ENCODE results near the gene TOMM6.
A peak's percentile ranks its signal among the peaks of the same experiment; 100 is the strongest.

TOMM6 gene

GRCh38 chr6:41777551-41778285 is 9.8 kb upstream of the TOMM6 start:
- Histone ChIP-seq H3K79me1 (replicated peaks; ENCODE audit: low read length, poor library complexity, severe bottlenecking) (peaks cover 14% of the 10 kb centered on the region), H3K4me3 (ENCODE audit: insufficient read depth in 1 of 2, low read depth in 1 of 2, low read length in 2 of 2) (no peak overlapping the region), H3K14ac (ENCODE audit: low read length in 2 of 2) (no peak overlapping the region), H3K4ac (ENCODE audit: low read depth in 1 of 2, low read length in 2 of 2) (no peak overlapping the region), H3K4me2 (ENCODE audit: low read length, poor library complexity, severe bottlenecking) (no peak overlapping the region), H2AFZ (ENCODE audit: low read depth, low read length) (no peak overlapping the region), H3K9me3 (ENCODE audit: control insufficient read depth, low read length) (no peaks in the 10 kb centered on the region), H3K27me3 (ENCODE audit: control insufficient read depth in 1 of 2, insufficient read depth in 1 of 2, low read length in 2 of 2) (no peaks in the 10 kb centered on the region), H2BK120ac (ENCODE audit: low read depth, low read length) (no peak overlapping the region), H2BK12ac (ENCODE audit: low read length in 2 of 2) (no peak overlapping the region), H3K4me1 (ENCODE audit: control insufficient read depth, insufficient read depth, low read depth, low read length) (peaks cover 16% of the 10 kb centered on the region), H3K27ac (ENCODE audit: low read length, poor library complexity, severe bottlenecking) (no peak overlapping the region), H3K9ac (ENCODE audit: low read length) (peak overlapping the region; percentile 92), H3K18ac (ENCODE audit: low read depth in 1 of 2, low read length in 2 of 2) (no peak overlapping the region), H4K91ac (ENCODE audit: low read length) (no peak overlapping the region), H2BK5ac (ENCODE audit: low read depth, low read length, poor library complexity, severe bottlenecking) (no peak overlapping the region), H2BK15ac (ENCODE audit: low read depth, poor library complexity, severe bottlenecking) (no peak overlapping the region), H3K23ac (ENCODE audit: low read length in 2 of 2) (no peak overlapping the region), H2AK5ac (ENCODE audit: low read length, severe bottlenecking) (no peak overlapping the region), H3K36me3 (ENCODE audit: control insufficient read depth in 1 of 2, insufficient read depth in 2 of 2, low read depth in 1 of 2, low read length in 2 of 2) (peaks cover 30 to 35% of the 10 kb centered on the region in 2 experiments), H4K8ac (ENCODE audit: low read length) (no peak overlapping the region)
- WGBS, result 90% methylated on average over 5 of the region's 5 CpGs
- DNase-seq, result no peak

- Histone ChIP-seq H2AK5ac (ENCODE audit: low read length, severe bottlenecking) (no peak overlapping the region), H3K27me3 (ENCODE audit: control insufficient read depth in 1 of 2, insufficient read depth in 1 of 2, low read length in 2 of 2) (no peaks in the 10 kb centered on the region), H3K23ac (ENCODE audit: low read length in 2 of 2) (peak overlapping the region in 1 of 2 experiments; percentile 36), H3K4me3 (ENCODE audit: insufficient read depth in 1 of 2, low read depth in 1 of 2, low read length in 2 of 2) (peak overlapping the region in 1 of 2 experiments; percentile 94), H3K4me1 (ENCODE audit: control insufficient read depth, insufficient read depth, low read depth, low read length) (peaks cover 16% of the 10 kb centered on the region), H3K14ac (ENCODE audit: low read length in 2 of 2) (no peak overlapping the region), H3K18ac (ENCODE audit: low read depth in 1 of 2, low read length in 2 of 2) (no peak overlapping the region), H3K4ac (ENCODE audit: low read depth in 1 of 2, low read length in 2 of 2) (peak overlapping the region in 1 of 2 experiments; percentile 35), H3K4me2 (ENCODE audit: low read length, poor library complexity, severe bottlenecking) (peak overlapping the region; percentile 88), H3K79me1 (replicated peaks; ENCODE audit: low read length, poor library complexity, severe bottlenecking) (peaks cover 16% of the 10 kb centered on the region), H3K36me3 (ENCODE audit: control insufficient read depth in 1 of 2, insufficient read depth in 2 of 2, low read depth in 1 of 2, low read length in 2 of 2) (peaks cover 22 to 33% of the 10 kb centered on the region in 2 experiments), H4K91ac (ENCODE audit: low read length) (no peak overlapping the region), H3K27ac (ENCODE audit: low read length, poor library complexity, severe bottlenecking) (no peak overlapping the region), H2BK15ac (ENCODE audit: low read depth, poor library complexity, severe bottlenecking) (no peak overlapping the region), H3K9ac (ENCODE audit: low read length) (peak overlapping the region; percentile 92), H2BK12ac (ENCODE audit: low read length in 2 of 2) (no peak overlapping the region), H4K8ac (ENCODE audit: low read length) (no peak overlapping the region), H2AFZ (ENCODE audit: low read depth, low read length) (no peak overlapping the region), H3K9me3 (ENCODE audit: control insufficient read depth, low read length) (no peaks in the 10 kb centered on the region), H2BK120ac (ENCODE audit: low read depth, low read length) (no peak overlapping the region), H2BK5ac (ENCODE audit: low read depth, low read length, poor library complexity, severe bottlenecking) (no peak overlapping the region)
- WGBS, result 39% methylated on average over 6 of the region's 6 CpGs
- no peak for DNase-seq
Observed at GRCh38 chr6:41778895-41779294, 8.6 kb upstream of the TOMM6 start.

- peak overlapping the region in 1 of 2 experiments; percentile 76 for H3K14ac ChIP-seq (ENCODE audit: low read length in 2 of 2)
- H3K9ac ChIP-seq (ENCODE audit: low read length), result peak overlapping the region; percentile 92
- H3K18ac ChIP-seq (ENCODE audit: low read depth in 1 of 2, low read length in 2 of 2), result peak overlapping the region in 1 of 2 experiments; percentile 46
- H3K4me3 ChIP-seq (ENCODE audit: insufficient read depth in 1 of 2, low read depth in 1 of 2, low read length in 2 of 2), result peak overlapping the region; percentile 64 to 94
- H2AFZ ChIP-seq (ENCODE audit: low read depth, low read length), result peak overlapping the region; percentile 33
- H3K27me3 ChIP-seq (ENCODE audit: control insufficient read depth in 1 of 2, insufficient read depth in 1 of 2, low read length in 2 of 2), result no peaks in the 10 kb centered on the region
- no peak overlapping the region for H2BK12ac ChIP-seq (ENCODE audit: low read length in 2 of 2)
- H3K79me1 ChIP-seq (replicated peaks; ENCODE audit: low read length, poor library complexity, severe bottlenecking), result peaks cover 18% of the 10 kb centered on the region
- H3K4me1 ChIP-seq (ENCODE audit: control insufficient read depth, insufficient read depth, low read depth, low read length), result peaks cover 16% of the 10 kb centered on the region
- H2BK15ac ChIP-seq (ENCODE audit: low read depth, poor library complexity, severe bottlenecking), result no peak overlapping the region
- no peak overlapping the region for H2BK120ac ChIP-seq (ENCODE audit: low read depth, low read length)
- no peak overlapping the region for H2BK5ac ChIP-seq (ENCODE audit: low read depth, low read length, poor library complexity, severe bottlenecking)
- peak; percentile 8 for DNase-seq
- no peak overlapping the region for H2AK5ac ChIP-seq (ENCODE audit: low read length, severe bottlenecking)
- no peak overlapping the region for H4K91ac ChIP-seq (ENCODE audit: low read length)
- H3K36me3 ChIP-seq (ENCODE audit: control insufficient read depth in 1 of 2, insufficient read depth in 2 of 2, low read depth in 1 of 2, low read length in 2 of 2), result peaks cover 18 to 29% of the 10 kb centered on the region in 2 experiments
- H4K8ac ChIP-seq (ENCODE audit: low read length), result peak overlapping the region; percentile 29
- H3K9me3 ChIP-seq (ENCODE audit: control insufficient read depth, low read length), result no peaks in the 10 kb centered on the region
- peak overlapping the region; percentile 88 for H3K4me2 ChIP-seq (ENCODE audit: low read length, poor library complexity, severe bottlenecking)
- H3K23ac ChIP-seq (ENCODE audit: low read length in 2 of 2), result peak overlapping the region in 1 of 2 experiments; percentile 11
- WGBS, result 4% methylated on average over 13 of the region's 16 CpGs
- H3K4ac ChIP-seq (ENCODE audit: low read depth in 1 of 2, low read length in 2 of 2), result peak overlapping the region in 1 of 2 experiments; percentile 35
- H3K27ac ChIP-seq (ENCODE audit: low read length, poor library complexity, severe bottlenecking), result no peak overlapping the region
Observed at GRCh38 chr6:41779336-41779735, 8.2 kb upstream of the TOMM6 start.

DNA sequence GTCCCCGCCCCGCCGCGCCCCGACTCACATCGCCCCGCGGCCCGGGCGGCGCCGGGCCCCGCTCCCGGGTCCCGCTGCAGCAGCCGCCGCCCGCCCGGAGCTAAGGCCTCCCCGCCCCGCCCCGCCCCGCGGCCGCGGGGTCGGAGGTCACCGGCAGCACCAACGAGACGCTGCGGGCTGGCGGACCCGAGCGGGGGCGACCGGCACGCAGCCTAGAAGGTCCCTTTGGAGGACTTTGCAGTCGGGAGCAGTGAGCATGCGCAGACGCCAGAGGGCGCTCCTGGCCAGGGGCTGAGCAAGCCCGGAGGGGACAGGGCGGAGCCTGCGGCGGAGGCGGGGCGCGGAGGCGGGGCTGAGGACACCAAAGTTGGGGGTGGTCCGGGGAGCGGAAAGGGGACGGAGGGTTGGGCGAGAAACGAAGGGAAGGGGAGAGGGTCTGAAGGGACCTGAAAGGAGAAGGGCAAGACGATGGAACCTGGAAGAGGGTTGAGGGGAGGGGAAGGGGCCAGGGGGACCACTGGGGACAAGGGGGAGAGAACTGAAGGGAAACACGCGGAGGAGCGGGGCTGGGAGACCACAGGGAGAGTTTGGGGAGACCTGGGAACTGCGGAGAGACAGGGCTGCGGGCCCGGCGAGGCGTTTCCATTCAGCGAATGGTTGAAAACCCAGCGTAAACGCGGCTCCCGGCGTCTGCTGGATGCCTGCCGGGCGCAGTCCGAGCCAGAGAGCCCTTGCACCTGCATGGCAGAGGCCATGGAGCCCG is 7.5 kb upstream of the TOMM6 start, which contains the start of gene FRS3:
TSS of gene FRS3 (minus strand) at position 113 of the 763 bp plus-strand sequence. CDS start 2,913 bp downstream, outside the sequence.
- H2AFZ ChIP-seq (ENCODE audit: low read depth, low read length), result peak within 1 kb of the TSS; percentile 68
- peaks cover 18% of the 10 kb centered on the region for H3K79me1 ChIP-seq (replicated peaks; ENCODE audit: low read length, poor library complexity, severe bottlenecking)
- no peak within 1 kb of the TSS for H4K91ac ChIP-seq (ENCODE audit: low read length)
- peak within 1 kb of the TSS; percentile 29 for H4K8ac ChIP-seq (ENCODE audit: low read length)
- H3K23ac ChIP-seq (ENCODE audit: low read length in 2 of 2), result peak within 1 kb of the TSS in 1 of 2 experiments; percentile 36
- peak within 1 kb of the TSS; percentile 92 for H3K9ac ChIP-seq (ENCODE audit: low read length)
- peak within 1 kb of the TSS in 1 of 2 experiments; percentile 76 for H3K14ac ChIP-seq (ENCODE audit: low read length in 2 of 2)
- peaks cover 16% of the 10 kb centered on the region for H3K4me1 ChIP-seq (ENCODE audit: control insufficient read depth, insufficient read depth, low read depth, low read length)
- DNase-seq, result peak; percentile 91
- under 1% methylated on average over 70 of the region's 73 CpGs for WGBS
- no peak within 1 kb of the TSS for H3K27ac ChIP-seq (ENCODE audit: low read length, poor library complexity, severe bottlenecking)
- peak within 1 kb of the TSS in 1 of 2 experiments; percentile 60 for H3K18ac ChIP-seq (ENCODE audit: low read depth in 1 of 2, low read length in 2 of 2)
- no peak within 1 kb of the TSS for H2BK12ac ChIP-seq (ENCODE audit: low read length in 2 of 2)
- peaks cover 12 to 22% of the 10 kb centered on the region in 2 experiments for H3K36me3 ChIP-seq (ENCODE audit: control insufficient read depth in 1 of 2, insufficient read depth in 2 of 2, low read depth in 1 of 2, low read length in 2 of 2)
- no peaks in the 10 kb centered on the region for H3K27me3 ChIP-seq (ENCODE audit: control insufficient read depth in 1 of 2, insufficient read depth in 1 of 2, low read length in 2 of 2)
- H3K4ac ChIP-seq (ENCODE audit: low read depth in 1 of 2, low read length in 2 of 2), result peak within 1 kb of the TSS; percentile 26 to 35
- no peak within 1 kb of the TSS for H2BK120ac ChIP-seq (ENCODE audit: low read depth, low read length)
- no peaks in the 10 kb centered on the region for H3K9me3 ChIP-seq (ENCODE audit: control insufficient read depth, low read length)
- peak within 1 kb of the TSS; percentile 28 for H2BK15ac ChIP-seq (ENCODE audit: low read depth, poor library complexity, severe bottlenecking)
- H2BK5ac ChIP-seq (ENCODE audit: low read depth, low read length, poor library complexity, severe bottlenecking), result no peak within 1 kb of the TSS
- H3K4me2 ChIP-seq (ENCODE audit: low read length, poor library complexity, severe bottlenecking), result peak within 1 kb of the TSS; percentile 95
- H3K4me3 ChIP-seq (ENCODE audit: insufficient read depth in 1 of 2, low read depth in 1 of 2, low read length in 2 of 2), result peak within 1 kb of the TSS; percentile 64 to 94
- H2AK5ac ChIP-seq (ENCODE audit: low read length, severe bottlenecking), result no peak within 1 kb of the TSS
